ENCODE results near the gene RAPGEF1.

RAPGEF1 gene

DNA sequence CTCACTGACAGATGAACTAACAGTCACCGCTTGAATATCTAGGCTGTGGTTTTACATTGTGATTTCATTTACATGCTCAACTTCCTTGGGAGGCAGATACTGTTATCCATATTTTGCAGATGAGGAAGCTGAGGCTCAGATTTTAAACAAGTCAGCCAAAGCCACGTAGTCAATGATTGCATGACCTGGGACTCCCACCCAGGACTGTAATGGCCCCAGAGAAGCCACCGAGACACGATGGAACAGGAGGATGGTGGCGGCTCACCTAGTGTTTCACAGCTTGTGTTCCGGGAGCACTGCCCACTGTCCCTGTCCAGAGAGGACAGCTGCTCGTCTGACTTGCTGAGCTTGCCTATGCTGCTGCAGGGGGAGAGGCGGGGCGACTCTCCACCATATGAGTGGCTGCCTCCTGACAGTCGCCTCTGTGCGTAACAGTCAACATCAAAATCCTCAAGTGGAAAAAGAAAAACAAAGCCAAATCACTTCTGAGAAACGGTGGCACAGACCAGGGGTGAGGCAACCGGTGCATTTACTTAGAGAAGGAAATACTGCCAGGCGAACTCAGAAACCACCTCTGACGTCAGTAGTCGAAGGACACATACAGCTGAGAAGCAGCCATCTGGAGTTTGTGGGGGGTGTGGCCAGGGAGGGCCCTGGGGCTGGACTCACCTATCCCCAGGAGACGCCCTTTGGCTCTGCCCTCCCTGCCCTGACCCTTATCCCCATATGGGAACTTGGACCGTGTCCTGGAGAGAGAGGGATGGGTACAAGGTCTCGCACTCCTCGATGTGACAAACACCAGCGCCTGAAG lies 112.0 kb downstream of the RAPGEF1 start:
- DNase-seq (ENCODE audit: low read depth): peak; percentile 39
- no peak for TF ChIP-seq CTCF (conservative IDR thresholded peaks at IDR 0.05; ENCODE audit: control insufficient read depth, insufficient read depth, low read depth, low read length)
- no peak overlapping the region for H3K4me3 ChIP-seq (ENCODE audit: control insufficient read depth, low read depth, low read length)

DNA sequence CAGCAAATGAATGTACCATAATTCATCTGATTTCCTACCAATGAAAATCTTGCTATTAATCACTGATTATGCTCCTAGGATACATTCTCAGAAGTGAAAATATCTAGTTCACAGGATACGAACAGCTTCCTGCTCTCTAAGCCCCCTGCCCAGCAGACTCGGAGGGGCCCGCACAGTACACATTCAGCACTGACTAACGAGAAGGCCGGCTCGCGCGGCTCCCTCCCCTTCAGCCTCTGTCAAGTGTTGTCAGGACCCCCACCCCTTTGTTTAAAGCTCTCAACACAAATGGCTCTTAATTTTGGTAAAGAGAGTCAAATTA lies 112.6 kb downstream of the RAPGEF1 start:
- no peak for TF ChIP-seq CTCF (conservative IDR thresholded peaks at IDR 0.05; ENCODE audit: control insufficient read depth, insufficient read depth, low read depth, low read length)
- no peak overlapping the region for H3K4me3 ChIP-seq (ENCODE audit: control insufficient read depth, low read depth, low read length)
- no peak for DNase-seq (ENCODE audit: low read depth)

DNA sequence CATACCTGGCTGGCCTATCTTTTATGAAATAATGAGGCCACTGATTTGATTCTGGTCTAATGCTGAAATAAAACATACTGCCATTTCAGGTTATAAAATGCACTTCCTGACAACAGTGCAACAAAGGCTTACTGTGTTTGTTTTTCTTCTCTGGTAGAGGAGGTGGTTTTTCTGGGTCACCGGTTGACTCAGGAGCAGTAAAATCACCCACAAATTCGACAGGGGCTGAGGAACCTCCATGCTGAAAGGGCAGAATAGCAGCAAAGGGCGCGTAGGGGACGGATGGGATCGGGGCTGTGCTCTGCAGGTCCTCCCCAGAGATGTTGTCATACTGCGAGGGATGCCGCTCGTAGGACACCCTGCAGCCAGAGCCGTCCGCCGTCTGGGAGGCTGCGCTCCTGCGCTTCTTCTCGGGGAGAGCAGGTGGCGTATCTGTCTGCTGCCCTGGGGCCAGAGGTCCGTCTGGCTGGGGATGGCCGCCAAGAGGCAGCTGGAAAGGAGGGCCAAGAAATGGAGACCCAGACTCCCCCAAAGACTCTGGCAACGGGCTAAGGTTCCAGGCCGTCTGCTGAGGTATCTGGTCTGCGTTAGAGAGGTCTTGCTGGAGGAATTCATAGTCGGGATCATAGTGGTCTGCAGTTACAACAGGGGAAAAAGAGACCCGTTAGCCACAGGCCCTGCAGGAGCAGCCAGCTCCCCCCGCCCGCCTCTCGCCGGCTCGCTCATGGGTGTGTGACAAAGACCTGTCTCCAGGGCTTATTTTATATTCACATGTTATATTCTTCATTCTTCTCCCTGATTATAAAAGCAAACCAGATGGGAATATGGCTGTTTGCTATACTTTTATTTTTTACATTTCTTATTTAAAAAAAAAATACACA lies 113.8 kb downstream of the RAPGEF1 start:
- DNase-seq (ENCODE audit: low read depth): no peak
- no peak overlapping the region for H3K4me3 ChIP-seq (ENCODE audit: control insufficient read depth, low read depth, low read length)
- TF ChIP-seq CTCF (conservative IDR thresholded peaks at IDR 0.05; ENCODE audit: control insufficient read depth, insufficient read depth, low read depth, low read length): no peak

- no peak overlapping the region for H3K4me3 ChIP-seq (ENCODE audit: control insufficient read depth, low read depth, low read length)
- TF ChIP-seq CTCF (conservative IDR thresholded peaks at IDR 0.05; ENCODE audit: control insufficient read depth, insufficient read depth, low read depth, low read length): no peak
- DNase-seq (ENCODE audit: low read depth): no peak
Observed at GRCh38 chr9:131625508-131625787, 114.4 kb downstream of the RAPGEF1 start.

DNA sequence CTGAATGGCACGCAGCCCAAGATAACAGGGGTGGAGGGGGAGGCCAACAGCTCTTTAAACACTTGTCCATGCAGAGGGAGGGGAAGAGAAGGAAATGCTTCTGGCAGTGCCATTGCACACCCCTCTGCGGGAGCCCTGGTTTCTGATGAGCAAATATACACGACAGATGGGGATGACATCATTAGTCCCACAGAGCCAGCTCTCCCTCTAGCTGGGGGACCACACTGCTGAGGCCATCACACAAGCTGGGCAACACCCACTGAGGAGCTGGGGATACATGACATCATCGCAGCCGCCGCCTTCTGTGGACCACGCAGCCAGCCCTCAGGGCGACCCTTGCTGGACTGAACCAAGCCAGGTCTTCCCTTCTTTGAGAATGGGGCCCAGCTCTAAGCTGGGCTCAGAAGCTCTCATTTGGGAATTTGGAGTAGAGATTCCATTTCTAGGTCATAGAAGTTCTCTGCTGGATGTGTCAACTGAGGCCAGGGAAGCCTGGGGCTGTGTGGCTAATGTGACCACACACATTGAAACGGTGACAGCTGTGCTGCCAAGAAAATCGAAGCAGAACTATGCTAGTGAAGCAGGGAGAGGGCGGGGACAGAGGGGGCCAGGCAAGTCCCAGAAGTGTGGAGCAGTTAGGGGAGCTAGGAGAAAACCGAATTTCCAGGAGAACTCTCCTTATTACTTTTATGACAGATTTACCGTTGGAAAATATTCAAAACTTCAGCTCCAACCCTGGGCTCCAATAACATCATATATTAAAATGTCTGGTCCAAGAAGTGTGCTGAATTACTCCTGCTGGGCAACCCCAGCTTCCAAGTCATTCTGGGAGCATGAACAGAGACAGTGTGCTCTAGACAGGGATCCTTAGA lies 115.0 kb downstream of the RAPGEF1 start:
- TF ChIP-seq CTCF (conservative IDR thresholded peaks at IDR 0.05; ENCODE audit: control insufficient read depth, insufficient read depth, low read depth, low read length): no peak
- peak; percentile 27 for DNase-seq (ENCODE audit: low read depth)
- no peak overlapping the region for H3K4me3 ChIP-seq (ENCODE audit: control insufficient read depth, low read depth, low read length)

- no peak overlapping the region for H3K4me3 ChIP-seq (ENCODE audit: control insufficient read depth, low read depth, low read length)
- TF ChIP-seq CTCF (conservative IDR thresholded peaks at IDR 0.05; ENCODE audit: control insufficient read depth, insufficient read depth, low read depth, low read length): no peak
- no peak for DNase-seq (ENCODE audit: low read depth)
Observed at GRCh38 chr9:131623655-131624330, 116.1 kb downstream of the RAPGEF1 start.
